Liver (tissue), 3 donors: ENCODE measurements around the gene COL27A1.

Source experiments
- ATF3 ChIP-seq: IDR thresholded peaks from 2 replicates; pipeline ENCODE4 v1.6.1; 2016; ENCODE audit warnings: antibody characterized with exemption
- CTCF ChIP-seq: fragments of 150-350 bp; IDR thresholded peaks from 2 replicates; pipeline ENCODE4 v1.5.1; 2017; ENCODE audit warnings: improper control_type of control experiment, low read depth, low read length; ENCODE audit not compliant: missing input control
- FOXA1 ChIP-seq: IDR thresholded peaks from 2 replicates; pipeline ENCODE4 v1.6.1; 2016; ENCODE audit warnings: antibody characterized with exemption
- GABPA ChIP-seq, 2 donors: IDR thresholded peaks in 1 of 2; conservative IDR thresholded peaks in 1 of 2; 2 replicates each; pipeline ENCODE4 v1.6.1; 2016; ENCODE audit warnings: antibody characterized with exemption in 2 of 2, mild to moderate bottlenecking in 1 of 2, moderate library complexity in 1 of 2
- JUND ChIP-seq, 2 donors: IDR thresholded peaks; 2 replicates each; pipeline ENCODE4 v1.6.1; 2016; ENCODE audit warnings: antibody characterized with exemption in 2 of 2
- MAX ChIP-seq: IDR thresholded peaks from 2 replicates; pipeline ENCODE4 v1.6.1; 2016; ENCODE audit warnings: antibody characterized with exemption
- NR2F2 ChIP-seq: IDR thresholded peaks from 2 replicates; pipeline ENCODE4 v1.6.1; 2016; ENCODE audit warnings: antibody characterized with exemption
- RAD21 ChIP-seq, 2 donors: IDR thresholded peaks; 2 replicates each; pipeline ENCODE4 v1.6.1; 2016; ENCODE audit warnings: antibody characterized with exemption in 2 of 2, mild to moderate bottlenecking in 2 of 2
- REST ChIP-seq: IDR thresholded peaks from 2 replicates; pipeline ENCODE4 v1.6.1; 2016; ENCODE audit warnings: antibody characterized with exemption, mild to moderate bottlenecking
- RXRA ChIP-seq, 2 donors: IDR thresholded peaks; 2 replicates each; pipeline ENCODE4 v1.6.1; 2017 to 2018; ENCODE audit warnings: antibody characterized with exemption in 2 of 2, mild to moderate bottlenecking in 1 of 2
- SP1 ChIP-seq: IDR thresholded peaks from 2 replicates; pipeline ENCODE4 v1.6.1; 2018; ENCODE audit warnings: antibody characterized with exemption, mild to moderate bottlenecking
- TAF1 ChIP-seq: conservative IDR thresholded peaks from 2 replicates; pipeline ENCODE4 v1.6.1; 2016; ENCODE audit warnings: antibody characterized with exemption, mild to moderate bottlenecking
- YY1 ChIP-seq: IDR thresholded peaks from 2 replicates; pipeline ENCODE4 v1.6.1; 2016; ENCODE audit warnings: antibody characterized with exemption, mild to moderate bottlenecking
- ZBTB33 ChIP-seq: IDR thresholded peaks from 2 replicates; pipeline ENCODE4 v1.6.1; 2016; ENCODE audit warnings: antibody characterized with exemption
- donor health status: healthy.
- donor health status: healthy.

GRCh38 chr9:114282926-114283325 is 127.6 kb downstream of the COL27A1 start:
- TF ChIP-seq CTCF (no peak), NR2F2 (no peak), MAX (no peak), RAD21 (IDR thresholded peaks at IDR 0.05) (no peak), ZBTB33 (no peak), REST (no peak), RXRA (IDR thresholded peaks at IDR 0.05) (no peak), YY1 (no peak), FOXA1 (no peak), TAF1 (no peak), ATF3 (no peak), JUND (IDR thresholded peaks at IDR 0.05) (no peak), SP1 (no peak), GABPA (IDR thresholded peaks at IDR 0.05 in 1 of 2, conservative IDR thresholded peaks at IDR 0.05 in 1 of 2) (no peak)
